ENCODE results near the gene SPAG16. TPM values are rescaled to one million over a fixed set of nuclear protein-coding genes. Genes with fewer than 3 reads are reported as not detected.

Gene SPAG16
- total RNA-seq, 1 donor = 35.2 TPM

DNA sequence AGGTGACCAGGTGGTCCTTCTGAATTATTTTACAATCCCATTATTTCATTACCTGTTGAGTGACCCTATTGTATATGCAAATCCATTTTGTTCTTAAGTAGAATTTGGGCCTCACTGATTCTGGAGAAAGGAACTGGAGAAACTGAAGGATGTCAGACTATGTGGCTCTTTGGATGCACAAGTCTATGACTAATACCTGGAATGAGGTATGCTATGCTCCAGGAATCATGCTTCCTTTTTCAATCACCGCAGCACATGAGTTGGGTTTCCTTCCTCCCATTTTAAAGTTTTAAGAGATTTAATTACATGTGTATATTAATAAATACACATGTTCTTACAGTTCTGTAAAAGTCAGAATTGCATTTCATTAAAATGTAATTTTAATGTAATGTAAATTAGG lies 872.7 kb downstream of the SPAG16 start:
- DNase-seq (ENCODE audit: low read depth) = no peak
- TF ChIP-seq, protein P1, sequence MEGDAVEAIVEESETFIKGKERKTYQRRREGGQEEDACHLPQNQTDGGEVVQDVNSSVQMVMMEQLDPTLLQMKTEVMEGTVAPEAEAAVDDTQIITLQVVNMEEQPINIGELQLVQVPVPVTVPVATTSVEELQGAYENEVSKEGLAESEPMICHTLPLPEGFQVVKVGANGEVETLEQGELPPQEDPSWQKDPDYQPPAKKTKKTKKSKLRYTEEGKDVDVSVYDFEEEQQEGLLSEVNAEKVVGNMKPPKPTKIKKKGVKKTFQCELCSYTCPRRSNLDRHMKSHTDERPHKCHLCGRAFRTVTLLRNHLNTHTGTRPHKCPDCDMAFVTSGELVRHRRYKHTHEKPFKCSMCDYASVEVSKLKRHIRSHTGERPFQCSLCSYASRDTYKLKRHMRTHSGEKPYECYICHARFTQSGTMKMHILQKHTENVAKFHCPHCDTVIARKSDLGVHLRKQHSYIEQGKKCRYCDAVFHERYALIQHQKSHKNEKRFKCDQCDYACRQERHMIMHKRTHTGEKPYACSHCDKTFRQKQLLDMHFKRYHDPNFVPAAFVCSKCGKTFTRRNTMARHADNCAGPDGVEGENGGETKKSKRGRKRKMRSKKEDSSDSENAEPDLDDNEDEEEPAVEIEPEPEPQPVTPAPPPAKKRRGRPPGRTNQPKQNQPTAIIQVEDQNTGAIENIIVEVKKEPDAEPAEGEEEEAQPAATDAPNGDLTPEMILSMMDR (IDR thresholded peaks at IDR 0.05; ENCODE audit: insufficient read depth, low read length) = no peak
- no peak overlapping the region for H3K4me3 ChIP-seq (ENCODE audit: low read depth, low read length)

DNA sequence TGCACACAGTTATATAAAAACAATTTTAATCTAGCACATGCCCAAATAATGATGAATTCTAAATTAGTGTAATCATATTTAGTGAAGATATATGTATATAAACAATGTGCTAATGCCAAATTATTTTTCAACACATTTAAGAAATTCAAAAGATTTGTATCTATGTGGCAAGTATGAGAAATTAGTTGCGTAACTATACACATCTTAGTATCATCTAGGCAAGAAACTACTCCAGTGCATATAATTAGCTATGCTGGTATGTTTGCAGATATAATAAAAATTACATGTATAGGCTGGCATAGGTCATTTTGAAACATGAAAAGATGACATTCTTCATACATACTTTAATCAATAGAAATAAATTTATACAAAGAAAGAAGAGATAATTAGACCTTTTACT lies 874.6 kb downstream of the SPAG16 start:
- DNase-seq (ENCODE audit: low read depth) = no peak
- TF ChIP-seq, protein P1 (IDR thresholded peaks at IDR 0.05; ENCODE audit: insufficient read depth, low read length) = no peak
- no peak overlapping the region for H3K4me3 ChIP-seq (ENCODE audit: low read depth, low read length)

DNA sequence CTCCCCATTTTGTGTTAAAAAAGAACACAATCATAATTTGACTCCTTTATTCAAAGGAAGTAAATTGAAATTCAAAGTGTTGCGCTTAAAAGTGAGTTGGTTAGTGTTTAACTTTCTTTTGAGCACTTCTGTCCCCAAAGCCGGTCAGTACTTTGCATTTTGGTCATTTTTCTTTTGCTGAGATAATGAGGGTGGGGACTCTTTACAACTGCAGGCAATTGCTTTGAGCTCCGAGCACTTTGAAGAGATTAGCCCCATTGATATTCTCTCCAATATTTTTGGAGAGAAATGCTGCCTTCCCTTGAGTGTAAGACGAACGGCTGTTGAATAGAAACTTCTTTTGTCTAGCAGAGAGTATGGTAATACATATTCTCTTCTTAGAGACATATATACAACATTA lies 885.0 kb downstream of the SPAG16 start:
- TF ChIP-seq, protein P1 (IDR thresholded peaks at IDR 0.05; ENCODE audit: insufficient read depth, low read length) = no peak
- H3K4me3 ChIP-seq (ENCODE audit: low read depth, low read length) = no peak overlapping the region
- DNase-seq (ENCODE audit: low read depth) = no peak

DNA sequence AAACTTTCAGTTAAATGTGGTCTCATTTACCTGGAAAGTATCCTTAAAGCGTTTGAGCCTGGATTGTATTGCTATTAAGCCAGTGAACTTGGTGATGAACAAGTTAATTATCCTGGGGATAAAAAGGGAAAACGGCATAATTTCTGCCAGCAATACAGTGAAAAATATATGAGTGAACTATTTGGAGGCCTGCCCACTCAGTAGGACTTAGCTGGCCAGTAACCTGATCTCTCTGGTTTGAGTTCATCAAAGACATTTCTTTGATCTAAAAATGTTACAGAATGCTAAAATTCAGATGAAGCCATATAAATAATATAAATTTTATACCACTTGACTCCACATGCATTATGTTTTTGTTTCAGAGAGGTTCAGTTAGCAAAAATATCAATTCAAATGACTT lies 885.5 kb downstream of the SPAG16 start:
- TF ChIP-seq, protein P1 (IDR thresholded peaks at IDR 0.05; ENCODE audit: insufficient read depth, low read length) = no peak
- no peak overlapping the region for H3K4me3 ChIP-seq (ENCODE audit: low read depth, low read length)
- peak; percentile 12 for DNase-seq (ENCODE audit: low read depth)

DNA sequence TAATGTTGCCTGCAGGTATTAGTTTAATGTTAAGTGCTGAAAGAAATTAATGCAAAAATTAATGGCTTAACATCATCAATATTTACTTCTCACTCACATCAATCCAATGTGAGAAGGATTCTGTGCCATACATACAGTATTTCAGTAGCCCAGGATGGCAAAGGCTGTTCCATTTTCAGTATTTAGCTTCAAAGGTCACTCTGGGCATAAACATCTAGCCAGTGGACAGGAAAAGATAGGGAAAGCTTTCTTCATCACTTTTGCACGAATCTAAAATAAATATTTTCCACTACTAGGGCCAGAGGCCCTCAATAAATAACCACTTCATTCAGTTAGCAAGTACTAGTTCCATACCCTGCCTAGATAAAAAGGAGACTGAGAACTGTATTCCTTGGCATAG lies 890.3 kb downstream of the SPAG16 start:
- H3K4me3 ChIP-seq (ENCODE audit: low read depth, low read length) = no peak overlapping the region
- TF ChIP-seq, protein P1 (IDR thresholded peaks at IDR 0.05; ENCODE audit: insufficient read depth, low read length) = no peak
- no peak for DNase-seq (ENCODE audit: low read depth)

DNA sequence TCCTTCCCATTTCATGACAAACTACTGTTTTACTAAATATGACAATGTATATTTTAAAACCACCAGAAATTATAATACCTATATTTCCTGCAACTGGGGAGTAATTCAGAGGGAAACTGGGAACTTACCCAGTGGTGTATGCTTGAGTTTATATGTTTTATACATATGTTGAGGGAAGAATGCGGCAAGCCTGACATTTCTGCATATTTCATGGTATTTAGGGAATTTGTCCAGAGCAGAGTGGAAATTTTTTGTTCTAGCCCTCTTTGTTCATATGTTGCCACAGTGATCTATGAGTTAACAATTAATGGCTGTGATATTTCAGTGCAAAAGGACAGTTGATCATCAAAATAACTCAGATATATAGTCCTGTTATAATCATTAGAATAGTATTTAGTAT lies 895.8 kb downstream of the SPAG16 start:
- no peak for DNase-seq (ENCODE audit: low read depth)
- TF ChIP-seq, protein P1 (IDR thresholded peaks at IDR 0.05; ENCODE audit: insufficient read depth, low read length) = no peak
- H3K4me3 ChIP-seq (ENCODE audit: low read depth, low read length) = no peak overlapping the region

DNA sequence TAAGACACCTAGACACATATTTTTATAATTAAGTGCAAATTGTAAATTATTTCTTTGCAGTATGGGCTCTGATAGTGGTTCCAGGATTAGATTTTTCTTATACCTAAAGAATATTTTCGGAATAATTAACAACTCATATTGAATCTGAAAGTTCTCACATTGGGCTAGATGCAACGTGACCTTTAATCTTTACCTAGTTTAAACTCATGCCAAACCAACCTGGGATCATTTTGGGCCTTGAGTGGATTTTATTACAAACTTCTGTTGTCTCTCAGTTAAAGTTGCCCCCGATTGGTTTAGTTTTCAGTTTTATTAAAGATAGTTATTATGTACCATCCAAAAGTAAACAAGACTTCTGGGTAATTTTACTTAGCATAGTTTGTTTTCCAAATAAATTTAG lies 896.4 kb downstream of the SPAG16 start:
- no peak overlapping the region for H3K4me3 ChIP-seq (ENCODE audit: low read depth, low read length)
- no peak for DNase-seq (ENCODE audit: low read depth)
- TF ChIP-seq, protein P1 (IDR thresholded peaks at IDR 0.05; ENCODE audit: insufficient read depth, low read length) = no peak
